Right atrium auricular region (tissue), 2 donors: ENCODE results near the gene NHS. TPM values are rescaled to one million over a fixed set of nuclear protein-coding genes. Genes with fewer than 3 reads are reported as not detected.

Experiments used
- DNase-seq: peaks from one replicate; pipeline ENCODE4 v3.0.0-alpha.2; 2019; ENCODE audit warnings: low spot score
- H3K27ac ChIP-seq, 2 donors: fragments of 200-600 bp; sonication (generic); 1 replicate in 1 of 2; 2 replicates in 1 of 2; pipeline ENCODE4 v1.5.1; 2016 to 2019
- H3K27me3 ChIP-seq, 2 donors: fragments of 200-600 bp; sonication (generic); one replicate each; pipeline versions ENCODE4 v1.5.1 to v1.6.0; 2017 to 2019
- H3K36me3 ChIP-seq: fragments of 200-600 bp; sonication (generic); one replicate; pipeline ENCODE4 v1.5.1; 2016
- H3K4me1 ChIP-seq, 2 donors: fragments of 200-600 bp; sonication (generic); one replicate each; pipeline versions ENCODE4 v1.5.1 to v1.6.0; 2017 to 2019
- H3K4me3 ChIP-seq, 2 donors: fragments of 200-600 bp; sonication (generic); 1 replicate in 1 of 2; 2 replicates in 1 of 2; pipeline ENCODE4 v1.5.1; 2017 to 2019; ENCODE audit warnings: mild to moderate bottlenecking in 1 of 2, moderate library complexity in 1 of 2
- H3K9me3 ChIP-seq, 2 donors: fragments of 200-600 bp; sonication (generic); one replicate each; pipeline ENCODE4 v1.5.1; 2019
- CTCF ChIP-seq, 2 donors: fragments of 200-600 bp; sonication (generic); IDR thresholded peaks; one replicate each; pipeline ENCODE4 v1.5.1; 2019; ENCODE audit warnings: antibody characterized with exemption in 2 of 2
- total RNA-seq, 2 donors: library from RNA; depleted of rRNA; stranded (reverse); fragments of >200 nt; gene quantifications; one replicate each; pipeline ENCODE4 v1.1.0, GENCODE V29; 2016

The NHS gene
- total RNA-seq, 2 donors from 2014 or later, result 0.59 to 2.0 TPM

- no peak for DNase-seq
- no peaks in the 10 kb centered on the region for H3K9me3 ChIP-seq
- H3K27me3 ChIP-seq, result no peaks in the 10 kb centered on the region
- no peak overlapping the region for H3K4me3 ChIP-seq
- H3K4me1 ChIP-seq, result no peaks in the 10 kb centered on the region
- no peak overlapping the region for H3K27ac ChIP-seq
- H3K36me3 ChIP-seq, result no peaks in the 10 kb centered on the region
- TF ChIP-seq CTCF (IDR thresholded peaks at IDR 0.05), result no peak
Measured at GRCh38 chrX:17425551-17425950, 50.6 kb downstream of the NHS start.

- Histone ChIP-seq H3K4me1 (no peaks in the 10 kb centered on the region), H3K27ac (no peak overlapping the region), H3K4me3 (no peak overlapping the region), H3K9me3 (no peaks in the 10 kb centered on the region), H3K27me3 (no peaks in the 10 kb centered on the region), H3K36me3 (no peaks in the 10 kb centered on the region)
- TF ChIP-seq CTCF (IDR thresholded peaks at IDR 0.05), result no peak
- DNase-seq, result no peak
Measured at GRCh38 chrX:17431171-17431570, 56.2 kb downstream of the NHS start.

GRCh38 chrX:17432158-17432557 is 57.2 kb downstream of the NHS start:
- Histone ChIP-seq H3K27ac (no peak overlapping the region), H3K9me3 (no peaks in the 10 kb centered on the region), H3K36me3 (no peaks in the 10 kb centered on the region), H3K27me3 (no peaks in the 10 kb centered on the region), H3K4me1 (no peaks in the 10 kb centered on the region), H3K4me3 (no peak overlapping the region)
- TF ChIP-seq CTCF (IDR thresholded peaks at IDR 0.05), result no peak
- no peak for DNase-seq

GRCh38 chrX:17433965-17434364 is 59.0 kb downstream of the NHS start:
- H3K4me3 ChIP-seq, result no peak overlapping the region
- no peak overlapping the region for H3K27ac ChIP-seq
- no peaks in the 10 kb centered on the region for H3K27me3 ChIP-seq
- no peak for TF ChIP-seq CTCF (IDR thresholded peaks at IDR 0.05)
- no peak for DNase-seq
- H3K9me3 ChIP-seq, result no peaks in the 10 kb centered on the region
- no peaks in the 10 kb centered on the region for H3K36me3 ChIP-seq
- no peaks in the 10 kb centered on the region for H3K4me1 ChIP-seq

- Histone ChIP-seq H3K27me3 (no peaks in the 10 kb centered on the region), H3K27ac (no peak overlapping the region), H3K4me1 (no peaks in the 10 kb centered on the region), H3K4me3 (no peak overlapping the region), H3K36me3 (no peaks in the 10 kb centered on the region), H3K9me3 (no peaks in the 10 kb centered on the region)
- TF ChIP-seq CTCF (IDR thresholded peaks at IDR 0.05), result no peak
- DNase-seq, result no peak
Measured at GRCh38 chrX:17435476-17435875, 60.5 kb downstream of the NHS start.

GRCh38 chrX:17438221-17438620 is 63.2 kb downstream of the NHS start:
- no peak for DNase-seq
- no peak overlapping the region for H3K27ac ChIP-seq
- no peaks in the 10 kb centered on the region for H3K9me3 ChIP-seq
- H3K27me3 ChIP-seq, result no peaks in the 10 kb centered on the region
- no peak for TF ChIP-seq CTCF (IDR thresholded peaks at IDR 0.05)
- no peaks in the 10 kb centered on the region for H3K36me3 ChIP-seq
- H3K4me1 ChIP-seq, result no peaks in the 10 kb centered on the region
- no peak overlapping the region for H3K4me3 ChIP-seq
